ENCODE results near the gene MUS81. TPM values are rescaled to one million over a fixed set of nuclear protein-coding genes. Genes with fewer than 3 reads are reported as not detected.

MUS81 gene
- total RNA-seq, 2 experiments from 2014 or later, result 37.7 to 39.2 TPM

- Mint-ChIP-seq H3K27me3 (no peaks in the 10 kb centered on the region), H3K36me3 (ENCODE audit: low read depth) (no peaks in the 10 kb centered on the region), H3K4me3 (no peak within 1 kb of the TSS), H3K27ac (no peak within 1 kb of the TSS), H3K4me1 (ENCODE audit: low read depth) (peaks cover 6% of the 10 kb centered on the region), H3K9me3 (no peaks in the 10 kb centered on the region)
- H3K4me3 ChIP-seq (ENCODE audit: low read length), result peak within 1 kb of the TSS; percentile 76
- peak; percentile 100 for ATAC-seq (ENCODE audit: poor library complexity)
- H3K27me3 ChIP-seq (ENCODE audit: control insufficient read depth in 1 of 2, insufficient read depth in 2 of 2, low read length in 2 of 2), result no peaks in the 10 kb centered on the region
- peak within 1 kb of the TSS; percentile 18 to 31 for H3K27ac ChIP-seq (ENCODE audit: low read depth in 1 of 2, low read length in 2 of 2)
- H3K9me3 ChIP-seq (ENCODE audit: control insufficient read depth in 1 of 2, insufficient read depth in 1 of 2, low read length in 2 of 2), result no peaks in the 10 kb centered on the region
- TF ChIP-seq CTCF (IDR thresholded peaks at IDR 0.05), result no peak
- intact Hi-C loops (cut with DNase I, micrococcal nuclease), result loop anchor here in 1 of 2 experiments (2.0 kb wide), 1 partner anchor 23 kb away; no protein-coding TSS in a partner anchor
- ChIA-PET CTCF (interaction anchor here (1.3 to 2.7 kb wide), 7 partner anchors 15 to 128 kb away, joined by 3 to 12 read pairs (median 4); partner anchors contain the start of genes CCDC85B, KAT5 and MUS81), POLR2A (interaction anchor here (0.9 to 2.2 kb wide), 10 partner anchors 17 to 219 kb away, joined by 3 to 20 read pairs (median 6); partner anchors contain the start of genes CCDC85B, FIBP, KAT5 and MUS81)
- peak; percentile 88 to 97 (median 93) for DNase-seq
- H3K4me1 ChIP-seq (ENCODE audit: insufficient read depth, low read length), result peaks cover 24% of the 10 kb centered on the region
- H3K36me3 ChIP-seq (ENCODE audit: insufficient read depth, low read length), result no peaks in the 10 kb centered on the region
Measured at GRCh38 chr11:65833297-65834030, 26.8 kb upstream of the MUS81 start, which contains the start of gene SNX32. Gene SNX32 (plus strand): TSS chr11:65833963. CDS start chr11:65834066, 103 bp downstream.

- H3K9me3 ChIP-seq (ENCODE audit: control insufficient read depth in 1 of 2, insufficient read depth in 1 of 2, low read length in 2 of 2), result no peaks in the 10 kb centered on the region
- CTCF ChIA-PET, result interaction anchor here (1.3 to 2.7 kb wide), 5 partner anchors 16 to 122 kb away, joined by 3 to 12 read pairs (median 4); partner anchors contain the start of genes CCDC85B, KAT5 and MUS81
- no peak overlapping the region for H3K27ac ChIP-seq (ENCODE audit: low read depth in 1 of 2, low read length in 2 of 2)
- peaks cover 6% of the 10 kb centered on the region for H3K4me1 Mint-ChIP-seq (ENCODE audit: low read depth)
- H3K36me3 ChIP-seq (ENCODE audit: insufficient read depth, low read length), result no peaks in the 10 kb centered on the region
- peak overlapping the region; percentile 76 for H3K4me3 ChIP-seq (ENCODE audit: low read length)
- no peak for TF ChIP-seq CTCF (IDR thresholded peaks at IDR 0.05)
- DNase-seq (peak in 1 of 14 experiments; percentile 13), ATAC-seq (ENCODE audit: poor library complexity) (peak; percentile 8)
- H3K9me3 Mint-ChIP-seq, result no peaks in the 10 kb centered on the region
- no peaks in the 10 kb centered on the region for H3K27me3 Mint-ChIP-seq
- intact Hi-C loops (cut with DNase I, micrococcal nuclease), result no loop called here
- H3K4me3 Mint-ChIP-seq, result no peak overlapping the region
- no peaks in the 10 kb centered on the region for H3K27me3 ChIP-seq (ENCODE audit: control insufficient read depth in 1 of 2, insufficient read depth in 2 of 2, low read length in 2 of 2)
- no peak overlapping the region for H3K27ac Mint-ChIP-seq
- POLR2A ChIA-PET, result interaction anchor here (0.9 to 2.2 kb wide), 7 partner anchors 16 to 122 kb away, joined by 3 to 20 read pairs (median 8); partner anchors contain the start of genes CCDC85B, FIBP, KAT5 and MUS81
- H3K36me3 Mint-ChIP-seq (ENCODE audit: low read depth), result no peaks in the 10 kb centered on the region
- peaks cover 24% of the 10 kb centered on the region for H3K4me1 ChIP-seq (ENCODE audit: insufficient read depth, low read length)
Measured at GRCh38 chr11:65834202-65834601, 26.0 kb upstream of the MUS81 start.

GRCh38 chr11:65842144-65842543 is 18.1 kb upstream of the MUS81 start:
- no peak overlapping the region for H3K27ac Mint-ChIP-seq
- no peak overlapping the region for H3K27ac ChIP-seq (ENCODE audit: low read depth in 1 of 2, low read length in 2 of 2)
- H3K9me3 ChIP-seq (ENCODE audit: control insufficient read depth in 1 of 2, insufficient read depth in 1 of 2, low read length in 2 of 2), result no peaks in the 10 kb centered on the region
- DNase-seq, result no peak
- no peaks in the 10 kb centered on the region for H3K4me1 ChIP-seq (ENCODE audit: insufficient read depth, low read length)
- POLR2A ChIA-PET, result no interaction called here
- no peak for ATAC-seq (ENCODE audit: poor library complexity)
- H3K4me3 ChIP-seq (ENCODE audit: low read length), result no peak overlapping the region
- CTCF ChIA-PET, result no interaction called here
- H3K27me3 Mint-ChIP-seq, result no peaks in the 10 kb centered on the region
- TF ChIP-seq CTCF (IDR thresholded peaks at IDR 0.05), result no peak
- no peak overlapping the region for H3K4me3 Mint-ChIP-seq
- H3K36me3 Mint-ChIP-seq (ENCODE audit: low read depth), result no peaks in the 10 kb centered on the region
- intact Hi-C loops (cut with DNase I, micrococcal nuclease), result no loop called here
- H3K9me3 Mint-ChIP-seq, result no peaks in the 10 kb centered on the region
- H3K27me3 ChIP-seq (ENCODE audit: control insufficient read depth in 1 of 2, insufficient read depth in 2 of 2, low read length in 2 of 2), result no peaks in the 10 kb centered on the region
- H3K4me1 Mint-ChIP-seq (ENCODE audit: low read depth), result no peaks in the 10 kb centered on the region
- no peaks in the 10 kb centered on the region for H3K36me3 ChIP-seq (ENCODE audit: insufficient read depth, low read length)
